Neural progenitor cell (in vitro differentiated cells): ENCODE results near the gene GUCA2B.

ENCODE experiments used
- CTCF ChIP-seq: fragments of 200-600 bp; sonication (generic); IDR thresholded peaks from 2 replicates; pipeline ENCODE4 v1.5.1; 2017; ENCODE audit warnings: antibody characterized with exemption, mild to moderate bottlenecking
- EZH2 ChIP-seq: fragments of 200-600 bp; sonication (generic); IDR thresholded peaks from 2 replicates; pipeline ENCODE4 v1.6.1; 2017; ENCODE audit warnings: antibody characterized with exemption, mild to moderate bottlenecking, moderate library complexity
- EZH2phosphoT487 ChIP-seq: fragments of 200-600 bp; sonication (generic); IDR thresholded peaks from 2 replicates; pipeline ENCODE4 v1.6.1; 2017; ENCODE audit warnings: antibody characterized with exemption

- TF ChIP-seq CTCF, result no peak
- TF ChIP-seq EZH2phosphoT487, result no peak
- TF ChIP-seq EZH2, result no peak
Measured at GRCh38 chr1:42195841-42196240, 42.6 kb downstream of the GUCA2B start.
